ENCODE results near the gene SELE. TPM values are rescaled to one million over a fixed set of nuclear protein-coding genes. Genes with fewer than 3 reads are reported as not detected.

SELE gene
- total and polyA plus RNA-seq, 2 of the 13 experiments (the other 11 are each of a cell fraction or from before 2014, with no cell fraction given), result 0.04 to 0.09 TPM

GRCh38 chr1:169745015-169745861 lies 11.4 kb upstream of the SELE start (continued):
- TF ChIP-seq FOXK1 (CRISPR knock-in tag; IDR thresholded peaks at IDR 0.05; ENCODE audit: borderline replicate concordance, low read depth) (0 out of 2 replicates have a peak, but pooled peaks have one; percentile 32), PAXIP1 (CRISPR knock-in tag; conservative IDR thresholded peaks at IDR 0.05) (peak; percentile 61), GZF1 (CRISPR knock-in tag; IDR thresholded peaks at IDR 0.05) (no peak), ZNF644 (CRISPR knock-in tag; IDR thresholded peaks at IDR 0.05; ENCODE audit: low read depth) (peak; percentile 82), YEATS2 (CRISPR knock-in tag; IDR thresholded peaks at IDR 0.05; ENCODE audit: borderline replicate concordance) (peak; percentile 42; the same call in 1 of the 2 replicates), KLF15 (CRISPR knock-in tag; IDR thresholded peaks at IDR 0.05; ENCODE audit: borderline replicate concordance) (no peak), SAP130 (CRISPR knock-in tag; IDR thresholded peaks at IDR 0.05; ENCODE audit: low read depth) (peak; percentile 24), DMAP1 (CRISPR knock-in tag; IDR thresholded peaks at IDR 0.05) (peak; percentile 30; the same call in 1 of the 2 replicates), THAP11 (CRISPR knock-in tag; IDR thresholded peaks at IDR 0.05) (0 out of 2 replicates have a peak, but pooled peaks have one; percentile 17), EHMT2 (IDR thresholded peaks at IDR 0.05; ENCODE audit: borderline replicate concordance, low read depth, low read length) (peak; percentile 89; the same call in 1 of the 2 replicates), ZBTB25 (CRISPR knock-in tag; IDR thresholded peaks at IDR 0.05) (0 out of 2 replicates have a peak, but pooled peaks have one; percentile 50), FOXO1 (CRISPR knock-in tag; IDR thresholded peaks at IDR 0.05) (peak; percentile 80; the same call in 1 of the 2 replicates), KDM6A (CRISPR knock-in tag; IDR thresholded peaks at IDR 0.05; ENCODE audit: low read depth) (0 out of 2 replicates have a peak, but pooled peaks have one; percentile 15), ZNF891 (CRISPR knock-in tag; IDR thresholded peaks at IDR 0.05) (no peak), SP4 (CRISPR knock-in tag; IDR thresholded peaks at IDR 0.05) (no peak), CEBPG (CRISPR knock-in tag; IDR thresholded peaks at IDR 0.05) (peak; percentile 91), DDIT3 (CRISPR knock-in tag; IDR thresholded peaks at IDR 0.05) (no peak), ZNF710 (CRISPR knock-in tag; IDR thresholded peaks at IDR 0.05; ENCODE audit: borderline replicate concordance) (0 out of 2 replicates have a peak, but pooled peaks have one; percentile 49), CREB1 (IDR thresholded peaks at IDR 0.05) (no peak), CREB1 (CRISPR knock-in tag; IDR thresholded peaks at IDR 0.05) (no peak), TBX2 (CRISPR knock-in tag; IDR thresholded peaks at IDR 0.05; ENCODE audit: borderline replicate concordance) (peak; percentile 84), CBX5 (CRISPR knock-in tag; IDR thresholded peaks at IDR 0.05; ENCODE audit: borderline replicate concordance) (peak; percentile 84), NCOR1 (IDR thresholded peaks at IDR 0.05; ENCODE audit: borderline replicate concordance, low read length) (peak; percentile 65; the same call in 1 of the 2 replicates)

All from HepG2 (cell line).